ENCODE measurements around the gene NIN.

DNA sequence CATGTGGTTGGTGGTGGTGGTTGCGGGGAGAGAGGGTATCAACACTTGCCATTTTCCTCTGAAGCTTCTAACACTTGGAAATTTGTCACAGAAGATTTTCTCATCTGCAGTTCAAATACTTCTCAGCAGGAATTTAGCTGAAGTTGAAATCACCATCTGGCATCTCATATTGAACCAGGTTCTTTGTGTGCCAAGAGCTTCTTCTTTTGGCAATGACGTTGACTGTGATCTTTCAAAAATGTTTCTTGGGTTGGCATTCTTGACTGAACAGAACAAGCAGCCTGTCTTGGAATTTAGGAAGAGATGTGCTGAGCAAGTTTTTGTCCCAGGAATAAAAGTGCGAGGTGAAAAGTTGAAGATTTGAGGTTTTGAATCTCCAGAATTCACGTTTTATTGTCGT is 8.7 kb upstream of the NIN start:
- TF ChIP-seq POLR2A (IDR thresholded peaks at IDR 0.05) (no peak), CTCF (IDR thresholded peaks at IDR 0.05) (no peak)

Measured in lower leg skin (tissue), 3 donors.